HFF-Myc (cell line): ENCODE data around the gene CXCL11.

Source experiments
- DNase-seq: peaks from one replicate; pipeline ENCODE4 v3.0.0-alpha.2; 2011; ENCODE audit warnings: low read depth; ENCODE audit errors: extremely low read depth
- H3K4me3 ChIP-seq: replicated peaks from 2 replicates; pipeline ENCODE4 v1.5.1; 2011; ENCODE audit warnings: low read depth, mild to moderate bottlenecking, control low read depth, low read length
- CTCF ChIP-seq: IDR thresholded peaks from 2 replicates; pipeline ENCODE4 v1.5.1; 2012; ENCODE audit warnings: mild to moderate bottlenecking, low read depth, low read length, control low read depth; ENCODE audit errors: missing control alignments

Gene CXCL11

GRCh38 chr4:76035799-76036380 is at the start of gene CXCL11:
CXCL11 (minus strand) TSS chr4:76036070; CDS start chr4:76035987, 83 bp downstream.
- no peak for DNase-seq
- TF ChIP-seq CTCF = no peak
- H3K4me3 ChIP-seq = no peak within 1 kb of the TSS

GRCh38 chr4:76084542-76084941 is 48.7 kb upstream of the CXCL11 start:
- DNase-seq = no peak
- no peak overlapping the region for H3K4me3 ChIP-seq
- TF ChIP-seq CTCF = no peak

- no peak overlapping the region for H3K4me3 ChIP-seq
- no peak for TF ChIP-seq CTCF
- DNase-seq = no peak
Measured at GRCh38 chr4:76083386-76083988, 47.6 kb upstream of the CXCL11 start.

- no peak for DNase-seq
- no peak overlapping the region for H3K4me3 ChIP-seq
- no peak for TF ChIP-seq CTCF
Measured at GRCh38 chr4:76078033-76078613, 42.3 kb upstream of the CXCL11 start.

GRCh38 chr4:76074993-76075600 is 39.2 kb upstream of the CXCL11 start:
- TF ChIP-seq CTCF = no peak
- no peak for DNase-seq
- no peak overlapping the region for H3K4me3 ChIP-seq

- DNase-seq = no peak
- H3K4me3 ChIP-seq = no peak within 1 kb of the TSS
- TF ChIP-seq CTCF = no peak
Measured at GRCh38 chr4:76074468-76074867, 38.6 kb upstream of the CXCL11 start, which contains the start of gene ART3. ART3 (plus strand) TSS chr4:76074709; CDS start chr4:76075890, 1,181 bp downstream.
